Femur (tissue), 1 donor: ENCODE data around the gene DSCAM.
"Not testable (repeated sequence)": the region's sequence is repeated elsewhere in the genome, so short reads cannot be mapped to it uniquely, and the experiment has no call there.

Experiments
- DNase-seq: peaks from one replicate; pipeline ENCODE4 v3.0.0-alpha.2; 2017

The DSCAM gene

DNA sequence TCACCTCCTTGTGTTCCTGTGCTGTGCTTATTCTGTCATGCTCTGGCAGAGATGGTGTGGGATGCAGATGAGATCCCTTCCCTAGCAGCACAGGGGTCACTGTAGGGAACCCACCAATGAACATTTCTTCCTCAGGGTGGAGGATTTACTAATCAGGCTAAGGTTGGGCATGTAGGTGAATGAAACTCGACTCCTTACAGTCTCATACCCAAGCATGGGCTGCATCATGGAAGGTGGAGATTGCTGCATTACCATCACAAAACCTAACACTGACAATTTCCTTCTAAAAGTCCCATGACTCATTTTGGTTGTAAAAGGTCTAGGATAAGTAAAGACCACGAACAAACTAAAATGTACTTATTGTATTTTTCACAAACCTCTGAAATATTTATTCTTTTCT is 399.9 kb downstream of the DSCAM start:
- no peak for DNase-seq

GRCh38 chr21:40445349-40445921 is 401.5 kb downstream of the DSCAM start:
- no peak for DNase-seq

DNA sequence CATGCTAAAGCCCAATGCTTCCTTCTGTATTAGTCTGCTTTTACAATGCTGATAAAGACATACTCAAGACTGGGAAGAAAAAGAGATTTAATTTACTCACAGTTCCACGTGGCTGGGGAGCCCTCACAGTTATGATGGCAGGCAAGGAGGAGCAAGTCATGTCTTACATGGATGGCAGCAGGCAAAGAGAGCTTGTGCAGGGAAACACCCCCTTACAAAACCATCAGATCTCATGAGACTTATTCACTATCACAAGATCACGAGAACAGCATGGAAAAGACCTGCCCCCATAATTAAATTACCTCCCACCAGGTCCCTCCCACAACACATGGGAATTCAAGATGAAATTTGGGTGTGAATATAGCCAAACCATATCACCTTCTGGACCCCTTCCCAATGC is 407.4 kb downstream of the DSCAM start:
- DNase-seq, result not testable (repeated sequence)

DNA sequence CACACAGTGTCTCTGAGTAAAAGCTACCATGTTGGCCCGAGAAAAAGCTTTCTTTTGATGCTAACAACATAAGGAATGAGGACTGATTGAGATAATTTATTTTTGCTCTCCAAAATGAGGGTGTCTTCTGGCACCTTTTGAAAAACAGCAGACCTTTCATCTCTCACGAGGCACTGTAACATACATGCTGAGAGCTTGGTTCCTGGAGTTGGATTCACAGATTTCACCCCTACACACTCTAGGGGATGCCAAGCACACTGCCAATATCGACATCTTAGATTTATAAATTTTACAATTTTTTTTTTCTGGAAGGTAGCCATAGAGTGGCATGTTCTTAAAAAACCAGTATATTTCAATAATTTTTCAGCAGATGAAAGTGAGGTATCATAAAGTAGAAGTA is 408.3 kb downstream of the DSCAM start:
- DNase-seq, result no peak

DNA sequence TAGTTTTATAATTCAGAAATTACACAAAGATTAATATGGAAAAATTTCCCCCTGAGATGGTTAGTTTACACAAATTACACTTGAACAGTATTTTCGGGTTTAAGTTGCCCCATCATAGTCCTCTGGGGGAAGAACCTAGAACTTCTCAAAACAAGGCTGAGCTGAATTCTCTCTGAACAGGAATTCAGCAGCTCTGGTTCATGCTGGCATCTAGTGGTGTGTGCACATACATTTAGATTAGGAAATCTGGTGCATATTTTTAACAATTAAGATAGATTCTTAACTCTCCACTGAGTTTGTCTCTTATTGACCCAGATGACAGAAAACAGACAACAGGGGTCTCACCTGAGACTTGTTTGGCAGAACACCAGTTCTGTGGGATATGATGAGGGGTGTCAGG is 410.7 kb downstream of the DSCAM start:
- no peak for DNase-seq

DNA sequence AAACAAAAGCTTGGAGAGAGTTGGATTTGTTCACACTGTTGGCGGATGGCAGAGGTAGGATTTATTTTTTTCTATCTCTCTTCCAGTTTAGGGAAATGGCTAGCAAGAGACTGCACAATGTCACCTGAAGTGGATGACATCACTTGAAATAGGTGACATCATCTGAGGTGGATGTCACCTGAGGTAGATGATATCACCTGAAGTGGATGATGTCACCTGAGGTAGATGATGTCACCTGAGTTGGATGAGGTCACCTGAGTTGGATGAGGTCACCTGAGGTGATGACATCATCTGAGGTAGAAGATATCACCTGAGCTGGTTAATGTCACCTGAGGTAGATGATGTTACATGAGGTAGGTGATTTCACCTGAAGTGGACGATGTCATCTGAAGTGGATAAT is 413.4 kb downstream of the DSCAM start:
- DNase-seq, result no peak

- DNase-seq, result no peak
These were observed 421.0 kb downstream of the DSCAM start for GRCh38 chr21:40425981-40426380.

DNA sequence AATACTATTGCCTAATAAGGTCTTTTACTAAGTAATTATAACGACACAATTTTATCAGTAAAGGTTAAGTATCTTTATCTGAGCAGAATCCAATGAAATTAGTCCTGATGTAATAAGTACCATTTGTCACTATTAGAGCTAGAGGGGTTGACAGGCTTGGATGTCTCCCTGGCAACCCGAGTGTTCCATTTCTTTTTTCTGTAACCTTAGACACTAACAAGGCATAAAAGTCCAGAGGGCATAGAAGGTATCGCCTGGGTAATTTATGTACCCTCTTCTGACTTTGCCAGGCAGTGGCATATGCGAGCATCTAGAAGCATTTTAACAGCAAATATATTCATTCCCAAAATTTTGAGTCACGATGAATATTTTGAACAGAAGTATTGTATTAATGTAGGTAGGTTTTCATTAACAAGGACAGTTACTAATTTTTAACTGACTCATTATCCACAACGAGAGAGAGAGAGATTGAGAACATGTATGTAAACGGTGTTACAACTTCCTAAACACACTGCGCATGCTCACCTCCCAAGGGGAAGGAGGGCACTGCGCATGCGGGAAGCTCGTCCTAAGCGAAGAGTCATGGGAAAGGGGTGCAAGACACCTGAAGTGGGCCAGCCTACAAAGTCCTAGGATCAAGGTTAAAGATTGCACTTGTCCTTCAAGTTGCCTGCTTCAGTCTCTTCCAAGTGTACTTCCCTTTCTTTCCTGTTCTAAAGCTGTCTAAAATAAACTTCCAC is 423.9 kb downstream of the DSCAM start:
- DNase-seq, result no peak

- no peak for DNase-seq
These were observed 425.8 kb downstream of the DSCAM start for GRCh38 chr21:40421121-40421520.

GRCh38 chr21:40416572-40416971 is 430.4 kb downstream of the DSCAM start:
- DNase-seq, result no peak

DNA sequence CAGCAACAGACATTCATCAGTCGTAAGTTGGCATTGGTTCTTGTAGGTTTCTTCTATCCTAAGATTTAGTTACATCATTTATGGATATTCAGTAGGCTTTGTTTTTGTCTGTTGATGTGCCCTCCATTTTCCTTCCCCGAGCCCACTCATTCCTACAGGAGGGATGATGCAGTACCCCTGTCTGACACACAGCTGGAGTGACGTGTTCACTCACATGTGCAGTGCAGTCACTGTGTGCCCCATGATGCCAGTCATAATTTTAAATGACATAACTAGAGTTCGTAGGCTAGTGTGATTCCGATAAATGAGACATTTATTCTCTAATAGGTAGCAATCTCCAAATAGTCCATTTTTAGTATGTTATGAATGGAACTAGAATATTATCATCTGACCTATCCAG is 438.4 kb downstream of the DSCAM start:
- DNase-seq, result no peak

- peak; percentile 85 for DNase-seq
These were observed 442.6 kb downstream of the DSCAM start for GRCh38 chr21:40404396-40404800.

GRCh38 chr21:40402884-40403582 is 443.9 kb downstream of the DSCAM start:
- no peak for DNase-seq

- no peak for DNase-seq
These were observed 451.2 kb downstream of the DSCAM start for GRCh38 chr21:40395732-40396131.

DNA sequence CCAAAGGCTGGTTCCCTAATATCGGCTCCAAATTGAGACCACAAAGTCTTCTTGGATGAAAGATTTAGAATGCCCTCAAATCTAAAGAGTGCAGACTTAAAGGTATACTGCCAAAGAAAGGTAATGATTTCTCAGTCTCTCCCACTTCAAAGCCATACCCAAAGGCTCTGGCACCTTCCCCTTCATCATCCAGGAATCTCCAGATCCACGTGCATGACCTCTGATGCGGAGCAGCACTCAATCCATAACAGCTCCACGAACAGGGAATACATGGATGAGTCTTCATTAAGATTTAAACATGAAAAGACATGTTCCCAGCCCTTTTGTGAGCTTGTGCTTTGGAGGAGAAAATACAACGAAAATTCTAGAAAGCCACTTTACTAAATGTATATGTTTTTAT is 453.9 kb downstream of the DSCAM start:
- DNase-seq, result no peak

DNA sequence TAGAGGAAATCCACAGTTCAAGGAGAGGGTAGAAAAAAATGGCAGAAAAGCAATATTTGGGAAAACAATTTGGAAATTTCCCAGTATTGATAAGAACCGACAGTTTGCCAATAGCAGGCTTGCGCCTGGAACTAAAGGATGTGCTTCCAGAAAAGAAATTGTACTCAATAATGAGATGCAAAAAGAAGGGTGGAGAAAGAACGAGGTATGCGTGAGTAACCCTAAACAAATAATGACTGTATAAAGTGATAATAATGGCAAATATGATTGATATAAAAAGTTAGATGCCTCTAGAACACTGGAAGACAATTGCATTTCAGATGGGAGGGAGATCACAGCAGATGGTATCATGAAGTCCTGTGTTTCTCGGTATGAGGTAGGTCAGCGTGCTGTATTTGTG is 458.9 kb downstream of the DSCAM start:
- DNase-seq, result no peak

DNA sequence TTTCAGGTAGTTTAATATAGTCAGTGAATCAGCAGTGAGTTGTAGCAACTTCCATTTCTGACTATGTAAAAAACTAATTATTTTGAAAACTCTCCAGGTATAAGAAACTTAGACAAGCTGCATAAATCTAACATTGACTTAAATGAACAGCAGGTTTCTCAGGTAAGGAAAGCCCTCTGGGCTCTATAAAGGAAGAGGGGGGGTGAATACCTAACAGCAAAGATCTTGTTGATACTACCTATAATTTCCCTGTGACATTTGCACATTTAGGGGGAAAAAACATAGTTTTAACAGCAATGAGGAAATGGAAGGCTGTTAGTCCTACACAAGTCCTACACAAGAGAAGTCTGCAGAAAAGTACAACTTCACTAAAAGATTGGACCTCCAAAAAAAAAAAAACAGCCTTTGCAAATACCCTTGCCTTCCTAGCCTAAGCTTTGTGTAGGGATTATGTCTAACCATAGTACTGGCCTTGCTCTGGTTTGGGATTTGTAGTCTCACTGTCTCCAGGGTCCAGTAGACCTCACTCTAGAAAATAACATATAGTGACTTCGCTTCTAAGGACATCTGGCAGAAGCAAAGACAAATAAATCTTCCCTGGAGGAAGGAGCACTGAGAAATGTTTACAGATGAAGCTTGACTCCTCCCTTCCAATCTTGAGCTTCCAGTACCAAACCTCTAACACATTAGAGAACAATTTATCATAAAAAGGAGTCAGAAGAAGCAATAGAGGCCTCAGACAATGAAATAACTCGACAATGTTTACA is 459.8 kb downstream of the DSCAM start:
- no peak for DNase-seq

GRCh38 chr21:40386294-40386911 is 460.6 kb downstream of the DSCAM start:
- DNase-seq, result peak; percentile 25

- DNase-seq, result no peak
These were observed 461.1 kb downstream of the DSCAM start for GRCh38 chr21:40385883-40386282.

DNA sequence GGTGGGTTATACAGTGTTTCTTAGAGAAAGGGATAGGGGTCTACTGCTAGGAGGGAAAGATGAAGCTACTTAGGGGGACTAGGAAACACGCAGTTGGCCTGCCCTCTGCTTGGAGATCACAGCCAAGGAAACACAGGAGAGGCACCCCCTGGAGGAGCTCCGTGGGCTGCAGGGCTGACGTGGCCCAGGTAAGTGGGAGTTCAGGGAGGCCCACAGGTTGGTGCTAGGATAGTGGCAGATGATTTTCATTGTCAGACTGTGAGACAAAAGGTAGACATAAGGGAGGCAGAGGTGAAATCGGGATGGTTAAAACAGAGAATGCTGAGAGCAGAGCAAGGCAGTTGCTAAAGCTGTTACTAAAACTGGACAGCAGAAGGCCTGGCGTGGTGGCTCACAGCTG is 463.0 kb downstream of the DSCAM start:
- no peak for DNase-seq

GRCh38 chr21:40381111-40381510 is 465.8 kb downstream of the DSCAM start:
- DNase-seq, result no peak

GRCh38 chr21:40379881-40380810 is 466.8 kb downstream of the DSCAM start:
- no peak for DNase-seq
